ENCODE measurements around the gene ATG16L1. TPM values are rescaled to one million over a fixed set of nuclear protein-coding genes. Genes with fewer than 3 reads are reported as not detected.

ATG16L1 gene
- total and polyA plus RNA-seq, 2 donors (not counting 3 experiments of a cell fraction or from before 2014, with no cell fraction given) = 18.1 to 29.8 TPM

DNA sequence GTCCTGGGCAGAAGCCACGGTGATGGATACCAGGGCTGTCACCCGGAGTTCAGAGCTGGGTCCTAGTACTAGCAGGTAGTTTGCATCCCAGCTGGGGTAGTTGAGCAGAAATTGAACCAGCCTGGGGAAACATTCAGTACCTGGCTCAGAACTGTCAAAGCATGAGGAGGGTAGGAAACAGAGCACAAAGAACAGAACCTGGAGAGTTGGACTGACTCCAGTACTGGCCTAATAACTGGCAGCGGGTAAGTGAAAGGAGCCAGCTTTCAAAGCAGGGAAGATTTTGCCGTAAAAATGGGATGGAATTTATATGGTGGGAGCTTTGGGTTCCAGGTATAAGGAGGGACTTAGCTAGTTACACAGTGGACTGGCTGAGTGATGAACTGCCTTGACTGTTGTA is 23.8 kb downstream of the ATG16L1 start:
- Histone ChIP-seq H3K4me3 (replicated peaks in 1 of 3; ENCODE audit: insufficient read depth in 1 of 3, low read depth in 1 of 3, low read length in 3 of 3) (no peak overlapping the region), H3K36me3 (ENCODE audit: control insufficient read depth in 2 of 2, extremely low read depth in 1 of 2, insufficient read depth in 2 of 2, low read length in 2 of 2) (peaks cover 44 to 53% of the 10 kb centered on the region in 2 experiments), H3K4me1 (ENCODE audit: control insufficient read depth, extremely low read depth, insufficient read depth, low read length) (peaks cover 5% of the 10 kb centered on the region), H3K9ac (replicated peaks; ENCODE audit: extremely low read depth, insufficient read depth, low read length) (no peak overlapping the region), H3K9me1 (replicated peaks; ENCODE audit: control insufficient read depth, extremely low read depth, insufficient read depth, low read length) (no peaks in the 10 kb centered on the region), H2AFZ (ENCODE audit: low read depth, low read length) (no peak overlapping the region), H3K9me3 (replicated peaks; ENCODE audit: control insufficient read depth, insufficient read depth, low read length) (no peaks in the 10 kb centered on the region), H4K20me1 (replicated peaks; ENCODE audit: control insufficient read depth, extremely low read depth, insufficient read depth, low read length) (no peaks in the 10 kb centered on the region), H3K27ac (ENCODE audit: insufficient read depth, low read depth, low read length) (no peak overlapping the region), H3K4me2 (ENCODE audit: insufficient read depth, low read length) (no peak overlapping the region), H3K27me3 (ENCODE audit: control insufficient read depth in 2 of 2, insufficient read depth in 2 of 2, low read length in 2 of 2) (no peaks in the 10 kb centered on the region), H3K79me2 (ENCODE audit: control insufficient read depth, insufficient read depth, low read length) (peaks cover 3% of the 10 kb centered on the region)
- CTCF ChIA-PET = no interaction called here
- dilution Hi-C loops (cut with MboI; ENCODE audit: extremely low pct_ligation_motif_present, low sequenced_read_pairs) (no loop called here), intact Hi-C loops (cut with micrococcal nuclease) (no loop called here)
- no TSS peak for BruUV-seq (replicated peaks)
- FAIRE-seq (no peak), DNase-seq (ENCODE audit: low read depth, low spot score) (no peak)
- POLR2A ChIA-PET = no interaction called here
- TF ChIP-seq POLR2AphosphoS5 (IDR thresholded peaks at IDR 0.05; ENCODE audit: insufficient read depth, low read depth, low read length) = no peak
- no peak for TF ChIP-seq GATA2 (IDR thresholded peaks at IDR 0.05; ENCODE audit: insufficient read depth, insufficient read length, low read depth, low read length)
- TF ChIP-seq, protein P1, sequence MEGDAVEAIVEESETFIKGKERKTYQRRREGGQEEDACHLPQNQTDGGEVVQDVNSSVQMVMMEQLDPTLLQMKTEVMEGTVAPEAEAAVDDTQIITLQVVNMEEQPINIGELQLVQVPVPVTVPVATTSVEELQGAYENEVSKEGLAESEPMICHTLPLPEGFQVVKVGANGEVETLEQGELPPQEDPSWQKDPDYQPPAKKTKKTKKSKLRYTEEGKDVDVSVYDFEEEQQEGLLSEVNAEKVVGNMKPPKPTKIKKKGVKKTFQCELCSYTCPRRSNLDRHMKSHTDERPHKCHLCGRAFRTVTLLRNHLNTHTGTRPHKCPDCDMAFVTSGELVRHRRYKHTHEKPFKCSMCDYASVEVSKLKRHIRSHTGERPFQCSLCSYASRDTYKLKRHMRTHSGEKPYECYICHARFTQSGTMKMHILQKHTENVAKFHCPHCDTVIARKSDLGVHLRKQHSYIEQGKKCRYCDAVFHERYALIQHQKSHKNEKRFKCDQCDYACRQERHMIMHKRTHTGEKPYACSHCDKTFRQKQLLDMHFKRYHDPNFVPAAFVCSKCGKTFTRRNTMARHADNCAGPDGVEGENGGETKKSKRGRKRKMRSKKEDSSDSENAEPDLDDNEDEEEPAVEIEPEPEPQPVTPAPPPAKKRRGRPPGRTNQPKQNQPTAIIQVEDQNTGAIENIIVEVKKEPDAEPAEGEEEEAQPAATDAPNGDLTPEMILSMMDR (IDR thresholded peaks at IDR 0.05; ENCODE audit: extremely low read depth in 1 of 2, insufficient read depth in 1 of 2, low read depth in 1 of 2, low read length in 2 of 2) = no peak
- TF ChIP-seq JUN (IDR thresholded peaks at IDR 0.05; ENCODE audit: borderline replicate concordance, insufficient read depth, insufficient read length, low read depth) = no peak

- Histone ChIP-seq H3K79me2 (ENCODE audit: control insufficient read depth, insufficient read depth, low read length) (no peaks in the 10 kb centered on the region), H4K20me1 (replicated peaks; ENCODE audit: control insufficient read depth, extremely low read depth, insufficient read depth, low read length) (no peaks in the 10 kb centered on the region), H3K9me1 (replicated peaks; ENCODE audit: control insufficient read depth, extremely low read depth, insufficient read depth, low read length) (no peaks in the 10 kb centered on the region), H3K27ac (ENCODE audit: insufficient read depth, low read depth, low read length) (no peak overlapping the region), H3K9me3 (replicated peaks; ENCODE audit: control insufficient read depth, insufficient read depth, low read length) (no peaks in the 10 kb centered on the region), H3K4me1 (ENCODE audit: control insufficient read depth, extremely low read depth, insufficient read depth, low read length) (no peaks in the 10 kb centered on the region), H3K36me3 (ENCODE audit: control insufficient read depth in 2 of 2, extremely low read depth in 1 of 2, insufficient read depth in 2 of 2, low read length in 2 of 2) (peaks cover 43 to 45% of the 10 kb centered on the region in 2 experiments), H3K27me3 (ENCODE audit: control insufficient read depth in 2 of 2, insufficient read depth in 2 of 2, low read length in 2 of 2) (no peaks in the 10 kb centered on the region), H2AFZ (ENCODE audit: low read depth, low read length) (no peak overlapping the region), H3K4me3 (replicated peaks in 1 of 3; ENCODE audit: insufficient read depth in 1 of 3, low read depth in 1 of 3, low read length in 3 of 3) (no peak overlapping the region), H3K9ac (replicated peaks; ENCODE audit: extremely low read depth, insufficient read depth, low read length) (no peak overlapping the region), H3K4me2 (ENCODE audit: insufficient read depth, low read length) (no peak overlapping the region)
- intact Hi-C loops (cut with micrococcal nuclease) = no loop called here
- ChIA-PET POLR2A (no interaction called here), CTCF (interaction anchor here (1.5 kb wide), 1 partner anchor 10 kb away, joined by 3 read pairs; no protein-coding TSS in a partner anchor)
- TF ChIP-seq, protein P1 (IDR thresholded peaks at IDR 0.05; ENCODE audit: extremely low read depth in 1 of 2, insufficient read depth in 1 of 2, low read depth in 1 of 2, low read length in 2 of 2) = no peak
- no peak for TF ChIP-seq MYC (IDR thresholded peaks at IDR 0.05; ENCODE audit: low read depth, low read length)
- no peak for TF ChIP-seq POLR2AphosphoS5 (IDR thresholded peaks at IDR 0.05; ENCODE audit: insufficient read depth, low read depth, low read length)
- no peak for TF ChIP-seq JUN (IDR thresholded peaks at IDR 0.05; ENCODE audit: borderline replicate concordance, insufficient read depth, insufficient read length, low read depth)
- TF ChIP-seq FOS (IDR thresholded peaks at IDR 0.05; ENCODE audit: borderline replicate concordance, insufficient read depth, low read length) = no peak
- no peak for TF ChIP-seq POLR2A (IDR thresholded peaks at IDR 0.05; ENCODE audit: low read depth, low read length)
- TF ChIP-seq MAX (IDR thresholded peaks at IDR 0.05; ENCODE audit: insufficient read depth, insufficient read length) = no peak
- no peak for TF ChIP-seq EZH2 (IDR thresholded peaks at IDR 0.05; ENCODE audit: borderline replicate concordance, low read depth, low read length, severe bottlenecking)
- TF ChIP-seq GATA2 (IDR thresholded peaks at IDR 0.05; ENCODE audit: insufficient read depth, insufficient read length, low read depth, low read length) = no peak
- no peak for FAIRE-seq
- no peak for DNase-seq (ENCODE audit: low read depth, low spot score)
- dilution Hi-C loops (cut with MboI; ENCODE audit: extremely low pct_ligation_motif_present, low sequenced_read_pairs) = no loop called here
- no TSS peak for BruUV-seq (replicated peaks)
Measured at GRCh38 chr2:233278921-233279320, 27.4 kb downstream of the ATG16L1 start.
